Measurements from ENCODE around the gene DIPK2A. TPM values are rescaled to one million over a fixed set of nuclear protein-coding genes. Genes with fewer than 3 reads are reported as not detected.

DIPK2A gene
- total RNA-seq, 1 experiment from 2014 or later = 11.0 TPM

DNA sequence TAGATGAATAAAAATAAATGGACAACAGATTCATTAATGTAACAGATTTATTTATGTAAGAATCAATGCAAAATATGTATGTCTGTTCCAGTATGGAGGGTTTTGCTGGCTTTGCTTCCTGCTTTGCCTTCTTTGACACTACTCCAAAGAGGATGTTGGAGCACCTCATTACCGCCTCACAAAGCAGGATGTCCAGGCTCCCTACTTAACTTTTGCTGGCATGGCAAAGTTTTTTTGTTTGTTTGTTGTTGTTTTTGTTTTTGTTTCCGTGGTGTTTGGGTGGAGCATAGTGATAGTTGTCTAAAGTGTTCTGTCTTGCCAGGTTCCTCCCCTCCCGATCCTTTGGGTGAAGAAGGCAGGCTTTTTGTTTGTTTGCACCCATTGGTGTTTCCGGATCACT lies 38.7 kb downstream of the DIPK2A start:
- Histone ChIP-seq H3K4me1 (ENCODE audit: control insufficient read depth in 1 of 2, insufficient read depth in 2 of 2, low read length in 2 of 2) (no peaks in the 10 kb centered on the region), H3K9ac (ENCODE audit: low read length) (no peak overlapping the region), H3K79me2 (ENCODE audit: insufficient read depth, low read length) (no peaks in the 10 kb centered on the region), H3K36me3 (ENCODE audit: control insufficient read depth in 1 of 2, insufficient read depth in 2 of 2, low read length in 2 of 2) (no peaks in the 10 kb centered on the region), H3K27me3 (ENCODE audit: insufficient read depth, low read length) (no peaks in the 10 kb centered on the region), H3K4me3 (replicated peaks in 1 of 2; ENCODE audit: low read depth in 1 of 2, low read length in 2 of 2) (no peak overlapping the region), H3K9me3 (ENCODE audit: control insufficient read depth in 1 of 2, insufficient read depth in 1 of 2, low read depth in 1 of 2, low read length in 2 of 2) (no peaks in the 10 kb centered on the region), H3K9me2 (ENCODE audit: insufficient read depth) (no peaks in the 10 kb centered on the region), H3K4me2 (ENCODE audit: low read length) (no peak overlapping the region), H4K20me1 (ENCODE audit: insufficient read depth) (no peaks in the 10 kb centered on the region), H3K27ac (ENCODE audit: low read depth, low read length) (no peak overlapping the region), H2AFZ (ENCODE audit: low read depth, low read length, poor library complexity, severe bottlenecking) (no peak overlapping the region)
- ATAC-seq (no peak), DNase-seq (ENCODE audit: low read depth, low spot score) (no peak)
- CTCF ChIA-PET = no interaction called here
- POLR2A ChIA-PET = no interaction called here
- intact Hi-C loops (cut with micrococcal nuclease) = no loop called here
- TF ChIP-seq, protein P1, sequence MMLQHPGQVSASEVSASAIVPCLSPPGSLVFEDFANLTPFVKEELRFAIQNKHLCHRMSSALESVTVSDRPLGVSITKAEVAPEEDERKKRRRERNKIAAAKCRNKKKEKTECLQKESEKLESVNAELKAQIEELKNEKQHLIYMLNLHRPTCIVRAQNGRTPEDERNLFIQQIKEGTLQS (IDR thresholded peaks at IDR 0.05) = no peak
- TF ChIP-seq RAD21 (IDR thresholded peaks at IDR 0.05; ENCODE audit: low read depth) (no peak), JUND (IDR thresholded peaks at IDR 0.05) (no peak), YY1 (IDR thresholded peaks at IDR 0.05; ENCODE audit: extremely low read depth, insufficient replicate concordance, low read depth, low read length) (no peak), EZH2 (IDR thresholded peaks at IDR 0.05) (no peak), SRF (IDR thresholded peaks at IDR 0.05; ENCODE audit: low read depth) (no peak), ZFX (IDR thresholded peaks at IDR 0.05) (no peak), EGR1 (IDR thresholded peaks at IDR 0.05; ENCODE audit: low read depth) (no peak), CBX3 (IDR thresholded peaks at IDR 0.05; ENCODE audit: low read depth) (no peak), FOSL1 (IDR thresholded peaks at IDR 0.05; ENCODE audit: low read depth) (no peak), CEBPB (IDR thresholded peaks at IDR 0.05; ENCODE audit: low read depth) (no peak)
- TF ChIP-seq, protein P2, sequence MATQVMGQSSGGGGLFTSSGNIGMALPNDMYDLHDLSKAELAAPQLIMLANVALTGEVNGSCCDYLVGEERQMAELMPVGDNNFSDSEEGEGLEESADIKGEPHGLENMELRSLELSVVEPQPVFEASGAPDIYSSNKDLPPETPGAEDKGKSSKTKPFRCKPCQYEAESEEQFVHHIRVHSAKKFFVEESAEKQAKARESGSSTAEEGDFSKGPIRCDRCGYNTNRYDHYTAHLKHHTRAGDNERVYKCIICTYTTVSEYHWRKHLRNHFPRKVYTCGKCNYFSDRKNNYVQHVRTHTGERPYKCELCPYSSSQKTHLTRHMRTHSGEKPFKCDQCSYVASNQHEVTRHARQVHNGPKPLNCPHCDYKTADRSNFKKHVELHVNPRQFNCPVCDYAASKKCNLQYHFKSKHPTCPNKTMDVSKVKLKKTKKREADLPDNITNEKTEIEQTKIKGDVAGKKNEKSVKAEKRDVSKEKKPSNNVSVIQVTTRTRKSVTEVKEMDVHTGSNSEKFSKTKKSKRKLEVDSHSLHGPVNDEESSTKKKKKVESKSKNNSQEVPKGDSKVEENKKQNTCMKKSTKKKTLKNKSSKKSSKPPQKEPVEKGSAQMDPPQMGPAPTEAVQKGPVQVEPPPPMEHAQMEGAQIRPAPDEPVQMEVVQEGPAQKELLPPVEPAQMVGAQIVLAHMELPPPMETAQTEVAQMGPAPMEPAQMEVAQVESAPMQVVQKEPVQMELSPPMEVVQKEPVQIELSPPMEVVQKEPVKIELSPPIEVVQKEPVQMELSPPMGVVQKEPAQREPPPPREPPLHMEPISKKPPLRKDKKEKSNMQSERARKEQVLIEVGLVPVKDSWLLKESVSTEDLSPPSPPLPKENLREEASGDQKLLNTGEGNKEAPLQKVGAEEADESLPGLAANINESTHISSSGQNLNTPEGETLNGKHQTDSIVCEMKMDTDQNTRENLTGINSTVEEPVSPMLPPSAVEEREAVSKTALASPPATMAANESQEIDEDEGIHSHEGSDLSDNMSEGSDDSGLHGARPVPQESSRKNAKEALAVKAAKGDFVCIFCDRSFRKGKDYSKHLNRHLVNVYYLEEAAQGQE (IDR thresholded peaks at IDR 0.05; ENCODE audit: low read depth) = no peak
- TF ChIP-seq, protein P3, sequence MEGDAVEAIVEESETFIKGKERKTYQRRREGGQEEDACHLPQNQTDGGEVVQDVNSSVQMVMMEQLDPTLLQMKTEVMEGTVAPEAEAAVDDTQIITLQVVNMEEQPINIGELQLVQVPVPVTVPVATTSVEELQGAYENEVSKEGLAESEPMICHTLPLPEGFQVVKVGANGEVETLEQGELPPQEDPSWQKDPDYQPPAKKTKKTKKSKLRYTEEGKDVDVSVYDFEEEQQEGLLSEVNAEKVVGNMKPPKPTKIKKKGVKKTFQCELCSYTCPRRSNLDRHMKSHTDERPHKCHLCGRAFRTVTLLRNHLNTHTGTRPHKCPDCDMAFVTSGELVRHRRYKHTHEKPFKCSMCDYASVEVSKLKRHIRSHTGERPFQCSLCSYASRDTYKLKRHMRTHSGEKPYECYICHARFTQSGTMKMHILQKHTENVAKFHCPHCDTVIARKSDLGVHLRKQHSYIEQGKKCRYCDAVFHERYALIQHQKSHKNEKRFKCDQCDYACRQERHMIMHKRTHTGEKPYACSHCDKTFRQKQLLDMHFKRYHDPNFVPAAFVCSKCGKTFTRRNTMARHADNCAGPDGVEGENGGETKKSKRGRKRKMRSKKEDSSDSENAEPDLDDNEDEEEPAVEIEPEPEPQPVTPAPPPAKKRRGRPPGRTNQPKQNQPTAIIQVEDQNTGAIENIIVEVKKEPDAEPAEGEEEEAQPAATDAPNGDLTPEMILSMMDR (IDR thresholded peaks at IDR 0.05 in 2 of 3, conservative IDR thresholded peaks at IDR 0.05 in 1 of 3; ENCODE audit: borderline replicate concordance in 1 of 3, insufficient read depth in 1 of 3, low read depth in 2 of 3, low read length in 2 of 3) = no peak
- TF ChIP-seq, protein P4, sequence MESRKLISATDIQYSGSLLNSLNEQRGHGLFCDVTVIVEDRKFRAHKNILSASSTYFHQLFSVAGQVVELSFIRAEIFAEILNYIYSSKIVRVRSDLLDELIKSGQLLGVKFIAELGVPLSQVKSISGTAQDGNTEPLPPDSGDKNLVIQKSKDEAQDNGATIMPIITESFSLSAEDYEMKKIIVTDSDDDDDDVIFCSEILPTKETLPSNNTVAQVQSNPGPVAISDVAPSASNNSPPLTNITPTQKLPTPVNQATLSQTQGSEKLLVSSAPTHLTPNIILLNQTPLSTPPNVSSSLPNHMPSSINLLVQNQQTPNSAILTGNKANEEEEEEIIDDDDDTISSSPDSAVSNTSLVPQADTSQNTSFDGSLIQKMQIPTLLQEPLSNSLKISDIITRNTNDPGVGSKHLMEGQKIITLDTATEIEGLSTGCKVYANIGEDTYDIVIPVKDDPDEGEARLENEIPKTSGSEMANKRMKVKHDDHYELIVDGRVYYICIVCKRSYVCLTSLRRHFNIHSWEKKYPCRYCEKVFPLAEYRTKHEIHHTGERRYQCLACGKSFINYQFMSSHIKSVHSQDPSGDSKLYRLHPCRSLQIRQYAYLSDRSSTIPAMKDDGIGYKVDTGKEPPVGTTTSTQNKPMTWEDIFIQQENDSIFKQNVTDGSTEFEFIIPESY (IDR thresholded peaks at IDR 0.05; ENCODE audit: extremely low read depth, insufficient replicate concordance, low read length) = no peak
- no TSS peak for BruUV-seq (replicated peaks)
- RAD21 ChIA-PET (ENCODE audit: low non-redundant PET in 1 of 2, low total read pairs in 2 of 2, uncharacterized antibody in 2 of 2, unreplicated experiment in 2 of 2) = no interaction called here

Data from HCT116 (cell line).